ENCODE data around the gene WBP2. TPM values are rescaled to one million over a fixed set of nuclear protein-coding genes. Genes with fewer than 3 reads are reported as not detected.

WBP2 gene
- total RNA-seq, 2 donors from 2014 or later, result 44.2 to 49.5 TPM

DNA sequence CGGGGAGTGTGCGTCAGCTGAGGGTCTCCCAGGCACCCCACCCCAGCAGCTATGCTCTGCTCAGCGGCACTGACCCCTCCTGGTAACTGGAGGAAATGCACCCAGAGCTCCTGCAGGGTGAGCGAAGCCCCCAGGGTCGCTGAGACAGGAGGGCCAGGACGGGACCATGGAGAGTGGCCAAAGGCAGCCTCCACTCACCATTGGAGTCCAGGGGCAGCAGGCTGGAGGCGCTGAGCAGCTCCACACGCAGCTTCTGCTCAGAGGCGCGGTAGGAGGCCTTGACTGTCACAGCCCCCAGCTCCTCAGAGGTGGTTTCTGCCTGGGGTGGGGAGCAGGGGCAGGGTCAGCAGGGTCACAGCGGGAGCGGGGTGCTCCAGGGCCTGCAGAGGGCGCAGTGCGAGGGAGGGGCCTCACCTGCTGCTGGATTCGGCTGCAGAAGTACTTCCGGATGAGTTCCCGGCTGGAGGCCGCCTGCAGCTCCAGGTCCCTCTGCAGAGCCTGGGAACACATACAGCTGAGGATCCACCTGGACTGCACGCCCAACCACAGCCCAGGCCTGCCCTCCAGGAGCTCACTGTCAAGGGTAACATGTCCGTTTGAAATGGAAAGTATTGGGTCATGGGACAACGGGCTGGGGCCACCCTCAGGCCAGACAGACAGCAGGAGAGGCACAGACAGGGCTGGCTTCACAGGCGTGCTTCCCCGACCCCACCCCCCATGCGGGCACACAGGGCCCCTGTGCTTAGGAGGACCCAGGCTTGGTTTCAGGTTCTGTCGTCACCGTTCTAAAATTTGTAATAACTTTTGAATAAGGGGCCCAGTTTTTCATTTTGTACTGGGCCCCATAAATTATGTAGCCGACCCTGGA, 24.7 kb downstream of the WBP2 start:
- no peaks in the 10 kb centered on the region for H3K9me3 ChIP-seq
- H3K4me3 ChIP-seq, result no peak overlapping the region
- DNase-seq (peak in 1 of 4 donors; percentile 46), ATAC-seq (no peak)
- WGBS, 2 donors, result 69 to 87% methylated on average over 11 to 27 of the region's 27 CpGs
- H3K27me3 ChIP-seq, result no peaks in the 10 kb centered on the region
- no peak overlapping the region for H3K27ac ChIP-seq
- H3K4me1 ChIP-seq, result peaks cover 18% of the 10 kb centered on the region
- intact Hi-C loops (cut with DNase I), result no loop called here
- TF ChIP-seq, protein P1, sequence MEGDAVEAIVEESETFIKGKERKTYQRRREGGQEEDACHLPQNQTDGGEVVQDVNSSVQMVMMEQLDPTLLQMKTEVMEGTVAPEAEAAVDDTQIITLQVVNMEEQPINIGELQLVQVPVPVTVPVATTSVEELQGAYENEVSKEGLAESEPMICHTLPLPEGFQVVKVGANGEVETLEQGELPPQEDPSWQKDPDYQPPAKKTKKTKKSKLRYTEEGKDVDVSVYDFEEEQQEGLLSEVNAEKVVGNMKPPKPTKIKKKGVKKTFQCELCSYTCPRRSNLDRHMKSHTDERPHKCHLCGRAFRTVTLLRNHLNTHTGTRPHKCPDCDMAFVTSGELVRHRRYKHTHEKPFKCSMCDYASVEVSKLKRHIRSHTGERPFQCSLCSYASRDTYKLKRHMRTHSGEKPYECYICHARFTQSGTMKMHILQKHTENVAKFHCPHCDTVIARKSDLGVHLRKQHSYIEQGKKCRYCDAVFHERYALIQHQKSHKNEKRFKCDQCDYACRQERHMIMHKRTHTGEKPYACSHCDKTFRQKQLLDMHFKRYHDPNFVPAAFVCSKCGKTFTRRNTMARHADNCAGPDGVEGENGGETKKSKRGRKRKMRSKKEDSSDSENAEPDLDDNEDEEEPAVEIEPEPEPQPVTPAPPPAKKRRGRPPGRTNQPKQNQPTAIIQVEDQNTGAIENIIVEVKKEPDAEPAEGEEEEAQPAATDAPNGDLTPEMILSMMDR (IDR thresholded peaks at IDR 0.05), result peak in 5 of 7 experiments; percentile 30 to 47 (median 36)
- TF ChIP-seq POLR2A (IDR thresholded peaks at IDR 0.05), result no peak
- H3K36me3 ChIP-seq (replicated peaks in 1 of 2; ENCODE audit: insufficient read depth in 1 of 2, low read depth in 2 of 2), result no peaks in the 10 kb centered on the region

GRCh38 chr17:75829747-75830146, 25.4 kb downstream of the WBP2 start:
- intact Hi-C loops (cut with DNase I), result no loop called here
- Histone ChIP-seq H3K4me3 (no peak overlapping the region), H3K4me1 (peaks cover 18% of the 10 kb centered on the region), H3K36me3 (replicated peaks in 1 of 2; ENCODE audit: insufficient read depth in 1 of 2, low read depth in 2 of 2) (no peaks in the 10 kb centered on the region), H3K9me3 (no peaks in the 10 kb centered on the region), H3K27ac (no peak overlapping the region), H3K27me3 (no peaks in the 10 kb centered on the region)
- ATAC-seq (no peak), DNase-seq (no peak)
- 73 to 96% methylated on average over 4 to 7 of the region's 7 CpGs for WGBS, 2 donors
- TF ChIP-seq, protein P1 (IDR thresholded peaks at IDR 0.05), result no peak
- TF ChIP-seq POLR2A (IDR thresholded peaks at IDR 0.05), result no peak

DNA sequence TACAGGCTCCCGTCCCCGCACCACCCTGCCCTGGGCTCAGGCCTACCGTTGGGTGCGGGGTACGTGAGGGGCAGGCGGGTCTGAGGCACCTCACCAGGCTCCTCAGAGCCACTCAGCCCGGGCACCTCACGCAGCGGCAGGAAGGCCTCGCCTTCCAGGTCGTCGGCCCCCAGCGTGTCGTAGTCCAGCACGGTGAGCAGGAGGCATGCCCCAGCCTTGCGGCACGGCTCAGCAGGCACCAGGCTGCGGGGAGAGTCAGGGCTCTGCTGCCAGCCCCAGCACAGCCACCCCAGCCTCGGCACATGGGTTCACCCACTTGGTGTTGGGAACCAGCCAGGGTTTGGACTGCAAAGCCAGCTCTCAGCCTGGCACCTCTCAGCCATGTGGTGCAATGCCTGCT, 26.4 kb downstream of the WBP2 start:
- WGBS, 2 donors, result 91 to 92% methylated on average over 8 to 15 of the region's 19 CpGs
- Histone ChIP-seq H3K4me1 (peaks cover 18% of the 10 kb centered on the region), H3K9me3 (no peaks in the 10 kb centered on the region), H3K27me3 (no peaks in the 10 kb centered on the region), H3K36me3 (replicated peaks in 1 of 2; ENCODE audit: insufficient read depth in 1 of 2, low read depth in 2 of 2) (no peaks in the 10 kb centered on the region), H3K27ac (no peak overlapping the region), H3K4me3 (no peak overlapping the region)
- intact Hi-C loops (cut with DNase I), result no loop called here
- DNase-seq (no peak), ATAC-seq (no peak)
- TF ChIP-seq, protein P1 (IDR thresholded peaks at IDR 0.05), result no peak
- no peak for TF ChIP-seq POLR2A (IDR thresholded peaks at IDR 0.05)

DNA sequence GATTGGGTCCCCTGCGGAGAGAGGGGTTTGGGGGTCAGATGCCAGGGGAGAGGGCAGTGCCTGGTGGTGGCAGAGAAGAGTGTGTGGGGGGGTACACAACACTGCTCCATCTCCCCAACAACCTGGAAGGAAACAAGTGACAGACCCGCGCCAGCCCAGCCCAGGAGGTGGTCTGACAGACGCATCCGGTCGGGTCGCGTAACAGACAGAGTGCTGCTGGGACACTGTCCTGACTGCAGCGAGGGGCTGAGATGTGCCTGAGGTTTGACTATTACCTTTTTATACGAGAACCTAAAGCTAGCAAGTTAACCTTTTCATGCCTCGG, 27.1 kb downstream of the WBP2 start:
- no peak for ATAC-seq
- Histone ChIP-seq H3K27ac (peak overlapping the region in 3 of 4 donors; percentile 44 to 72 (median 58)), H3K9me3 (no peaks in the 10 kb centered on the region), H3K4me1 (peaks cover 23% of the 10 kb centered on the region), H3K27me3 (no peaks in the 10 kb centered on the region), H3K4me3 (no peak overlapping the region), H3K36me3 (replicated peaks in 1 of 2; ENCODE audit: insufficient read depth in 1 of 2, low read depth in 2 of 2) (no peaks in the 10 kb centered on the region)
- intact Hi-C loops (cut with DNase I), result no loop called here
- no peak for DNase-seq
- WGBS, 2 donors, result 72 to 81% methylated on average over 10 to 11 of the region's 11 CpGs
- no peak for TF ChIP-seq POLR2A (IDR thresholded peaks at IDR 0.05)
- TF ChIP-seq, protein P1 (IDR thresholded peaks at IDR 0.05), result no peak

Data from body of pancreas (tissue), 4 donors.